K562 (cell line): ENCODE results near the gene BEND4. TPM values are rescaled to one million over a fixed set of nuclear protein-coding genes. Genes with fewer than 3 reads are reported as not detected.

Source experiments
- ATAC-seq: fragments of 200-7000 bp; cut with Tn5 transposase; 3 replicates; pipeline ENCODE4 v1.9.1; 2020; ENCODE audit warnings: moderate library complexity
- BruUV-seq: library from RNA; stranded (reverse); fragments of 400-500 nt; replicated peaks from 2 replicates; lab custom pipeline; 2021; lab: Mats Ljungman, UMichigan
- CTCF ChIA-PET: fragments of 300-600 bp; formaldehyde crosslinking; extraction: SDS; loops from one replicate; lab custom pipeline; 2021; ENCODE audit warnings: low intra/inter-chr PET ratio; lab: Yijun Ruan, JAX
- POLR2A ChIA-PET: fragments of 300-600, 350-650 bp; sonication (Branson Sonifier 250); formaldehyde crosslinking; extraction: SDS; loops from one replicate; lab custom pipeline; 2021; ENCODE audit warnings: antibody characterized with exemption, inconsistent platforms; lab: Yijun Ruan, JAX
- DNase-seq, 4 experiments: peaks; one replicate each; pipeline versions ENCODE4 v3.0.0 to v3.0.0-alpha.2; 2011 to 2018; ENCODE audit warnings: low spot score in 3 of 4, mixed read lengths in 3 of 4; ENCODE audit errors: extremely low read depth in 1 of 4
- FAIRE-seq: peaks from 2 replicates; lab custom pipeline; 2011; peaks lifted over from hg19 to GRCh38; lab: Jason Lieb, UNC
- H2AFZ ChIP-seq: 2 replicates; pipeline ENCODE4 v1.6.0; 2011; ENCODE audit warnings: low read depth, low read length, control low read depth, inconsistent platforms
- H3K27ac ChIP-seq: fragments of 200-600 bp; 3 replicates; pipeline ENCODE4 v1.8.0; 2011; ENCODE audit warnings: low read depth, mild to moderate bottlenecking, control low read depth, inconsistent platforms, low read length, moderate library complexity, mixed read lengths; ENCODE audit errors: extremely low read depth
- H3K27me3 ChIP-seq, 2 experiments: fragments of 300-600 bp in 1 of 2; 2 replicates in 1 of 2; 3 replicates in 1 of 2; pipeline versions ENCODE4 v1.6.0 to v1.8.0; 2011; ENCODE audit warnings: inconsistent platforms in 2 of 2, low read length in 2 of 2, mild to moderate bottlenecking in 1 of 2, mixed read lengths in 1 of 2, moderate library complexity in 1 of 2; ENCODE audit not compliant: control insufficient read depth in 2 of 2, insufficient read depth in 2 of 2
- H3K36me3 ChIP-seq: fragments of 300-600 bp; 3 replicates; pipeline ENCODE4 v1.8.0; 2011; ENCODE audit warnings: mild to moderate bottlenecking, low read length, inconsistent platforms; ENCODE audit not compliant: control insufficient read depth, insufficient read depth
- H3K4me1 ChIP-seq, 2 experiments: fragments of 200-600 bp in 1 of 2; replicated peaks in 1 of 2; 2 replicates in 1 of 2; 3 replicates in 1 of 2; pipeline versions ENCODE4 v1.5.1 to v1.8.0; 2011; ENCODE audit warnings: inconsistent platforms in 2 of 2, low read length in 2 of 2, mild to moderate bottlenecking in 1 of 2, mixed read lengths in 1 of 2, moderate library complexity in 1 of 2; ENCODE audit not compliant: control insufficient read depth in 2 of 2, insufficient read depth in 2 of 2
- H3K4me2 ChIP-seq: 2 replicates; pipeline ENCODE4 v1.6.1; 2011; ENCODE audit warnings: low read length, control low read depth, inconsistent platforms, mixed read lengths; ENCODE audit not compliant: insufficient read depth
- H3K4me3 ChIP-seq: fragments of 200-600 bp; sonication (generic), shearing (Covaris generic); 2 replicates; pipeline ENCODE4 v1.5.1; 2016; ENCODE audit warnings: control low read depth, inconsistent platforms
- H3K79me2 ChIP-seq: fragments of 200-600 bp; 3 replicates; pipeline ENCODE4 v1.8.0; 2011; ENCODE audit warnings: low read length, inconsistent platforms; ENCODE audit not compliant: control insufficient read depth, insufficient read depth
- H3K9ac ChIP-seq, 2 experiments: 2 replicates each; pipeline versions ENCODE4 v1.6.0 to v1.6.1; 2011; ENCODE audit warnings: low read depth in 2 of 2, low read length in 2 of 2, control low read depth in 1 of 2, inconsistent platforms in 1 of 2, mild to moderate bottlenecking in 1 of 2, mixed read lengths in 1 of 2; ENCODE audit not compliant: insufficient read depth in 1 of 2
- H3K9me1 ChIP-seq: one replicate; pipeline ENCODE4 v1.6.0; 2011; ENCODE audit warnings: inconsistent platforms, mild to moderate bottlenecking, low read length, moderate library complexity; ENCODE audit not compliant: control insufficient read depth, insufficient read depth
- H3K9me3 ChIP-seq: replicated peaks from 2 replicates; pipeline ENCODE4 v1.5.1; 2011; ENCODE audit warnings: low read depth, low read length, inconsistent platforms; ENCODE audit not compliant: control insufficient read depth, insufficient read depth
- H4K20me1 ChIP-seq: replicated peaks from 2 replicates; pipeline ENCODE4 v1.6.1; 2011; ENCODE audit warnings: low read length, inconsistent platforms, mixed read lengths; ENCODE audit not compliant: control insufficient read depth, insufficient read depth
- CREBBP ChIP-seq: IDR thresholded peaks from one replicate; pipeline ENCODE4 v1.6.1; 2012; ENCODE audit warnings: low read depth, mild to moderate bottlenecking, control low read depth, inconsistent platforms, low read length
- EZH2 ChIP-seq: IDR thresholded peaks from 2 replicates; pipeline ENCODE4 v1.6.1; 2012; ENCODE audit warnings: low read depth, mild to moderate bottlenecking, inconsistent platforms, low read length, borderline replicate concordance
- FOXJ3 ChIP-seq: sonication (generic); formaldehyde crosslinking; IDR thresholded peaks from 2 replicates; pipeline ENCODE4 v1.4.0; 2020; ENCODE audit warnings: mild to moderate bottlenecking, missing genetic modification reagents
- NFIC ChIP-seq: fragments of 450-650 bp; IDR thresholded peaks from 2 replicates; pipeline ENCODE4 v1.6.1; 2017; ENCODE audit warnings: mild to moderate bottlenecking, inconsistent platforms
- OTX1 ChIP-seq: fragments of 450-650 bp; formaldehyde crosslinking; IDR thresholded peaks from 2 replicates; pipeline ENCODE4 v1.4.0; 2022; ENCODE audit warnings: mild to moderate bottlenecking
- SMAD3 ChIP-seq: fragments of 450-650 bp; formaldehyde crosslinking; conservative IDR thresholded peaks from 2 replicates; pipeline ENCODE4 v1.4.0; 2020; ENCODE audit warnings: mild to moderate bottlenecking
- TCF7L2 ChIP-seq: fragments of 150-350 bp; IDR thresholded peaks from 2 replicates; pipeline ENCODE4 v1.6.1; 2016; ENCODE audit warnings: low read depth, mild to moderate bottlenecking, low read length, moderate library complexity
- TEAD1 ChIP-seq, 2 experiments: fragments of 450-650 bp in 1 of 2; sonication (generic) in 1 of 2; formaldehyde crosslinking; IDR thresholded peaks; 2 replicates each; pipeline versions ENCODE4 v1.4.0 to v1.8.0; 2020 to 2022; ENCODE audit warnings: mild to moderate bottlenecking in 2 of 2, missing genetic modification reagents in 1 of 2
- TOE1 ChIP-seq, 2 experiments: fragments of 450-650 bp in 1 of 2; sonication (generic) in 1 of 2; formaldehyde crosslinking in 1 of 2; IDR thresholded peaks; 2 replicates each; pipeline versions ENCODE4 v1.7.1 to v1.8.0; 2016 to 2022; ENCODE audit warnings: borderline replicate concordance in 2 of 2, mild to moderate bottlenecking in 2 of 2, antibody characterized with exemption in 1 of 2, inconsistent platforms in 1 of 2, low read depth in 1 of 2, missing genetic modification reagents in 1 of 2, moderate library complexity in 1 of 2
- ZNF140 ChIP-seq: fragments of 250-450 bp; sonication (Bioruptor Pico); IDR thresholded peaks from 2 replicates; pipeline ENCODE4 v1.8.0; 2021; ENCODE audit warnings: moderate library complexity, mild to moderate bottlenecking, inconsistent platforms
- ZNF75A ChIP-seq: fragments of 450-650 bp; formaldehyde crosslinking; IDR thresholded peaks from 2 replicates; pipeline ENCODE4 v1.4.0; 2020; ENCODE audit warnings: mild to moderate bottlenecking
- ZNF77 ChIP-seq: fragments of 250-450 bp; sonication (Bioruptor Pico); IDR thresholded peaks from 2 replicates; pipeline ENCODE4 v1.5.0; 2020
- WGBS: fragments of 100-300 bp; shearing (Covaris generic); methylation state at CpG from one replicate; pipeline ENCODE4 v1.1.6; 2016; ENCODE audit warnings: low coverage, mixed read lengths; ENCODE audit not compliant: insufficient coverage; ENCODE audit errors: missing lambda C conversion rate; 5-methylcytosine and 5-hydroxymethylcytosine counted together
- in situ Hi-C: fragments of 300-500 bp; cut with MboI; formaldehyde crosslinking; loops from 4 replicates; pipeline ENCODE4 v1.15.0; 2018; ENCODE audit warnings: inconsistent platforms, mixed read lengths
- intact Hi-C: fragments of 100-400 bp; cut with micrococcal nuclease; formaldehyde crosslinking; loops from 2 replicates; pipeline ENCODE4 v1.14.2; 2022
- polyA plus RNA-seq, 8 experiments: library from polyadenylated mRNA; depleted of rRNA in 4 of 8; stranded (reverse) in 5 of 8; unstranded in 3 of 8; fragments of >200 nt; fragmentation: Nextera tagmentation in 2 of 8; fragmentation: Illumina TruSeq in 1 of 8; extraction: Ambion mirVana in 2 of 8; extraction: Trizol in 1 of 8; gene quantifications; 2 replicates each; pipeline versions ENCODE4 v1.2.1 to v1.2.3, GENCODE V29; 2011 to 2014; ENCODE audit warnings: inconsistent platforms in 1 of 8, missing spikeins in 1 of 8
- total RNA-seq, 7 experiments: library from RNA; depleted of rRNA in 6 of 7; stranded (reverse); fragments of >200 nt in 6 of 7; fragmentation: Illumina TruSeq in 2 of 7; extraction: Trizol in 2 of 7; gene quantifications; 2 replicates each; pipeline versions ENCODE4 v1.2.1 to v1.2.3, GENCODE V29; 2011 to 2021; ENCODE audit warnings: low replicate concordance in 1 of 7
- TF ChIP-seq, protein P1 (sequence below): sonication (generic); formaldehyde crosslinking; IDR thresholded peaks from 2 replicates; pipeline ENCODE4 v1.4.0; 2020; ENCODE audit warnings: mild to moderate bottlenecking, missing genetic modification reagents
- TF ChIP-seq, protein P2 (sequence below): fragments of 250-450 bp; sonication (Bioruptor Pico); IDR thresholded peaks from 2 replicates; pipeline ENCODE4 v1.8.0; 2021; ENCODE audit warnings: moderate library complexity, mild to moderate bottlenecking, inconsistent platforms
- TF ChIP-seq, protein P3 (sequence below): fragments of 450-650 bp; formaldehyde crosslinking; IDR thresholded peaks from 2 replicates; pipeline ENCODE4 v1.4.0; 2020; ENCODE audit warnings: mild to moderate bottlenecking
- TF ChIP-seq, protein P4 (sequence below), 2 experiments: fragments of 450-650 bp; conservative IDR thresholded peaks; 2 replicates each; pipeline ENCODE4 v1.6.1; 2017; ENCODE audit warnings: mild to moderate bottlenecking in 2 of 2, moderate library complexity in 2 of 2

Gene BEND4
- total and polyA plus RNA-seq, 9 of the 15 experiments (the other 6 are each of a cell fraction or from before 2014, with no cell fraction given), result not detected

DNA sequence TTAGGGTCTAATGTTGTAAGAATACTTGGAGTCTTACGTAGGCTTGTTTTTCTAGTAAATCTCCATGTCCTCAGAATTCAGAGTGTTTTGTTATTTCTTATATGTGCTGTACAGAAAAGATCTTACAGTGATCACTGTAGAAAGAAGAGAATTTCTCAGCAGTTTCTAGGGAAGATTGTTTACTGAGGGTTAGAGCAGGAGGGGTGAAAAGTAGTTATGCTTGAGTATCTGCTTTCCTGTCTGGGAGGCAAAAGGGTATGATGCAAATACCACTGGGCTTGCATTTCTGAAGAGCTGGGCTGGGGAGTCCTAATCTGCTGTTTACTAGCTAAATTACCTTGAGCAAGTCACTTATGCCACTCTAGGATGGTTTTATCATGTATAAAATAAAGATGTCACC lies 78.2 kb downstream of the BEND4 start:
- no peak overlapping the region for H2AFZ ChIP-seq
- H3K4me3 ChIP-seq, result no peak overlapping the region
- no peak for DNase-seq
- H3K79me2 ChIP-seq, result no peaks in the 10 kb centered on the region
- H3K9me3 ChIP-seq, result no peaks in the 10 kb centered on the region
- no peak for TF ChIP-seq ZNF75A (CRISPR knock-in tag)
- TF ChIP-seq TCF7L2, result no peak
- no peak for TF ChIP-seq ZNF77
- TF ChIP-seq, protein P1, sequence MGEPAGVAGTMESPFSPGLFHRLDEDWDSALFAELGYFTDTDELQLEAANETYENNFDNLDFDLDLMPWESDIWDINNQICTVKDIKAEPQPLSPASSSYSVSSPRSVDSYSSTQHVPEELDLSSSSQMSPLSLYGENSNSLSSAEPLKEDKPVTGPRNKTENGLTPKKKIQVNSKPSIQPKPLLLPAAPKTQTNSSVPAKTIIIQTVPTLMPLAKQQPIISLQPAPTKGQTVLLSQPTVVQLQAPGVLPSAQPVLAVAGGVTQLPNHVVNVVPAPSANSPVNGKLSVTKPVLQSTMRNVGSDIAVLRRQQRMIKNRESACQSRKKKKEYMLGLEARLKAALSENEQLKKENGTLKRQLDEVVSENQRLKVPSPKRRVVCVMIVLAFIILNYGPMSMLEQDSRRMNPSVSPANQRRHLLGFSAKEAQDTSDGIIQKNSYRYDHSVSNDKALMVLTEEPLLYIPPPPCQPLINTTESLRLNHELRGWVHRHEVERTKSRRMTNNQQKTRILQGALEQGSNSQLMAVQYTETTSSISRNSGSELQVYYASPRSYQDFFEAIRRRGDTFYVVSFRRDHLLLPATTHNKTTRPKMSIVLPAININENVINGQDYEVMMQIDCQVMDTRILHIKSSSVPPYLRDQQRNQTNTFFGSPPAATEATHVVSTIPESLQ (CRISPR knock-in tag), result no peak
- TF ChIP-seq FOXJ3 (CRISPR knock-in tag), result no peak
- TF ChIP-seq, protein P2, sequence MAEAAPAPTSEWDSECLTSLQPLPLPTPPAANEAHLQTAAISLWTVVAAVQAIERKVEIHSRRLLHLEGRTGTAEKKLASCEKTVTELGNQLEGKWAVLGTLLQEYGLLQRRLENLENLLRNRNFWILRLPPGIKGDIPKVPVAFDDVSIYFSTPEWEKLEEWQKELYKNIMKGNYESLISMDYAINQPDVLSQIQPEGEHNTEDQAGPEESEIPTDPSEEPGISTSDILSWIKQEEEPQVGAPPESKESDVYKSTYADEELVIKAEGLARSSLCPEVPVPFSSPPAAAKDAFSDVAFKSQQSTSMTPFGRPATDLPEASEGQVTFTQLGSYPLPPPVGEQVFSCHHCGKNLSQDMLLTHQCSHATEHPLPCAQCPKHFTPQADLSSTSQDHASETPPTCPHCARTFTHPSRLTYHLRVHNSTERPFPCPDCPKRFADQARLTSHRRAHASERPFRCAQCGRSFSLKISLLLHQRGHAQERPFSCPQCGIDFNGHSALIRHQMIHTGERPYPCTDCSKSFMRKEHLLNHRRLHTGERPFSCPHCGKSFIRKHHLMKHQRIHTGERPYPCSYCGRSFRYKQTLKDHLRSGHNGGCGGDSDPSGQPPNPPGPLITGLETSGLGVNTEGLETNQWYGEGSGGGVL, result no peak
- TF ChIP-seq ZNF140, result no peak
- TF ChIP-seq SMAD3 (CRISPR knock-in tag), result no peak
- TF ChIP-seq TOE1 (IDR thresholded peaks at IDR 0.05; ENCODE audit: borderline replicate concordance), result no peak
- no peak for TF ChIP-seq TOE1 (CRISPR knock-in tag; IDR thresholded peaks at IDR 0.05; ENCODE audit: borderline replicate concordance, low read depth)
- no peak for TF ChIP-seq EZH2
- TF ChIP-seq CREBBP, result no peak
- TF ChIP-seq, protein P3, sequence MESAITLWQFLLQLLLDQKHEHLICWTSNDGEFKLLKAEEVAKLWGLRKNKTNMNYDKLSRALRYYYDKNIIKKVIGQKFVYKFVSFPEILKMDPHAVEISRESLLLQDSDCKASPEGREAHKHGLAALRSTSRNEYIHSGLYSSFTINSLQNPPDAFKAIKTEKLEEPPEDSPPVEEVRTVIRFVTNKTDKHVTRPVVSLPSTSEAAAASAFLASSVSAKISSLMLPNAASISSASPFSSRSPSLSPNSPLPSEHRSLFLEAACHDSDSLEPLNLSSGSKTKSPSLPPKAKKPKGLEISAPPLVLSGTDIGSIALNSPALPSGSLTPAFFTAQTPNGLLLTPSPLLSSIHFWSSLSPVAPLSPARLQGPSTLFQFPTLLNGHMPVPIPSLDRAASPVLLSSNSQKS (CRISPR knock-in tag), result no peak
- TF ChIP-seq TEAD1 (CRISPR knock-in tag; IDR thresholded peaks at IDR 0.05), result no peak
- TF ChIP-seq NFIC, result no peak
- TF ChIP-seq, protein P4, sequence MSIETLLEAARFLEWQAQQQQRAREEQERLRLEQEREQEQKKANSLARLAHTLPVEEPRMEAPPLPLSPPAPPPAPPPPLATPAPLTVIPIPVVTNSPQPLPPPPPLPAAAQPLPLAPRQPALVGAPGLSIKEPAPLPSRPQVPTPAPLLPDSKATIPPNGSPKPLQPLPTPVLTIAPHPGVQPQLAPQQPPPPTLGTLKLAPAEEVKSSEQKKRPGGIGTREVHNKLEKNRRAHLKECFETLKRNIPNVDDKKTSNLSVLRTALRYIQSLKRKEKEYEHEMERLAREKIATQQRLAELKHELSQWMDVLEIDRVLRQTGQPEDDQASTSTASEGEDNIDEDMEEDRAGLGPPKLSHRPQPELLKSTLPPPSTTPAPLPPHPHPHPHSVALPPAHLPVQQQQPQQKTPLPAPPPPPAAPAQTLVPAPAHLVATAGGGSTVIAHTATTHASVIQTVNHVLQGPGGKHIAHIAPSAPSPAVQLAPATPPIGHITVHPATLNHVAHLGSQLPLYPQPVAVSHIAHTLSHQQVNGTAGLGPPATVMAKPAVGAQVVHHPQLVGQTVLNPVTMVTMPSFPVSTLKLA (conservative IDR thresholded peaks at IDR 0.05), result no peak
- TF ChIP-seq OTX1 (CRISPR knock-in tag), result no peak
- H3K9me1 ChIP-seq, result no peaks in the 10 kb centered on the region
- no peak overlapping the region for H3K4me2 ChIP-seq
- ATAC-seq, result no peak
- 92% methylated on average over 1 of the region's 1 CpG for WGBS
- peaks cover 19% of the 10 kb centered on the region; the same call in 2 of the 3 replicates for H3K36me3 ChIP-seq
- FAIRE-seq, result no peak
- ChIA-PET CTCF (no interaction called here), POLR2A (interaction anchor here (0.6 kb wide), 2 partner anchors 189 to 670 kb away, joined by 3 read pairs; no protein-coding TSS in a partner anchor)
- intact Hi-C loops, result no loop called here
- BruUV-seq, result no TSS peak
- no peaks in the 10 kb centered on the region for H4K20me1 ChIP-seq
- H3K4me1 ChIP-seq, result no peaks in the 10 kb centered on the region
- H3K27ac ChIP-seq, result no peak overlapping the region
- in situ Hi-C loops, result no loop called here
- H3K27me3 ChIP-seq, result no peaks in the 10 kb centered on the region
- no peak overlapping the region for H3K9ac ChIP-seq
